Mammary epithelial cell (primary cell): ENCODE measurements around the gene LRRC39.

Experiments
- EZH2 ChIP-seq: IDR thresholded peaks from 2 replicates; pipeline ENCODE4 v1.6.1; 2012; ENCODE audit warnings: low read length, inconsistent platforms, borderline replicate concordance
- TF ChIP-seq, protein P1 (sequence below), 2 donors: IDR thresholded peaks in 1 of 2; conservative IDR thresholded peaks in 1 of 2; 2 replicates each; pipeline ENCODE4 v1.5.1; 2011 to 2012; ENCODE audit warnings: inconsistent platforms in 2 of 2, low read length in 2 of 2, mild to moderate bottlenecking in 2 of 2, control low read depth in 1 of 2, low read depth in 1 of 2; ENCODE audit not compliant: insufficient read depth in 1 of 2; ENCODE audit errors: extremely low read depth in 1 of 2

DNA sequence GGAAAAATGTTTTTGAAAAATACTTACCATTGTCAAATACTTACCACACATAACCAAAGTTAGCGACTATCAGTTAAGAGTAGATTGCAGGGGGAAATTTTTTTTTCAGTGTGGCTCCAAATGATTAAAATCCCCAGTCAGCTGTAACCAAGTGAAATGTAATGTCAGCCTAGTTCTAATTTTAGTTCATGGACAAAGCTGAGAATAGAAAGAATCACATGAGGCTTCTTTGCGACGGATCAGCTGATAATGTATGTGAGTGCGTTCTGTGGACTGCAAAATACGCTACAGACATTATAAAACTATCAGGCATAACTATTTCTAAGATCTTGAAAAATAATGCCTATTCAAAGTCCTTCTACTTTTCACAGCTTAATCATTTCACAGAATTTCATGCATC, at the start of gene LRRC39:
- TF ChIP-seq, protein P1, sequence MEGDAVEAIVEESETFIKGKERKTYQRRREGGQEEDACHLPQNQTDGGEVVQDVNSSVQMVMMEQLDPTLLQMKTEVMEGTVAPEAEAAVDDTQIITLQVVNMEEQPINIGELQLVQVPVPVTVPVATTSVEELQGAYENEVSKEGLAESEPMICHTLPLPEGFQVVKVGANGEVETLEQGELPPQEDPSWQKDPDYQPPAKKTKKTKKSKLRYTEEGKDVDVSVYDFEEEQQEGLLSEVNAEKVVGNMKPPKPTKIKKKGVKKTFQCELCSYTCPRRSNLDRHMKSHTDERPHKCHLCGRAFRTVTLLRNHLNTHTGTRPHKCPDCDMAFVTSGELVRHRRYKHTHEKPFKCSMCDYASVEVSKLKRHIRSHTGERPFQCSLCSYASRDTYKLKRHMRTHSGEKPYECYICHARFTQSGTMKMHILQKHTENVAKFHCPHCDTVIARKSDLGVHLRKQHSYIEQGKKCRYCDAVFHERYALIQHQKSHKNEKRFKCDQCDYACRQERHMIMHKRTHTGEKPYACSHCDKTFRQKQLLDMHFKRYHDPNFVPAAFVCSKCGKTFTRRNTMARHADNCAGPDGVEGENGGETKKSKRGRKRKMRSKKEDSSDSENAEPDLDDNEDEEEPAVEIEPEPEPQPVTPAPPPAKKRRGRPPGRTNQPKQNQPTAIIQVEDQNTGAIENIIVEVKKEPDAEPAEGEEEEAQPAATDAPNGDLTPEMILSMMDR (conservative IDR thresholded peaks at IDR 0.05 in 1 of 2, IDR thresholded peaks at IDR 0.05 in 1 of 2; ENCODE audit: extremely low read depth in 1 of 2, insufficient read depth in 1 of 2, low read depth in 1 of 2, low read length in 2 of 2) = no peak
- no peak for TF ChIP-seq EZH2
